IMR-90 (cell line): Measurements from ENCODE around the gene PGA4. TPM values are rescaled to one million over a fixed set of nuclear protein-coding genes. Genes with fewer than 3 reads are reported as not detected.

Experiments
- ATAC-seq: fragments of 200-7000 bp; cut with Tn5 transposase; 2 replicates; pipeline ENCODE4 v1.9.1; 2020; ENCODE audit warnings: low read depth, mild to moderate bottlenecking, moderate library complexity
- BruUV-seq: library from RNA; stranded (reverse); fragments of 400-500 nt; replicated peaks from 2 replicates; lab custom pipeline; 2021; lab: Mats Ljungman, UMichigan
- CTCF ChIA-PET: fragments of 300-600 bp; formaldehyde crosslinking; extraction: SDS; loops from one replicate; lab custom pipeline; 2021; ENCODE audit warnings: antibody characterized with exemption; lab: Yijun Ruan, JAX
- POLR2A ChIA-PET: fragments of 300-600 bp; sonication (Branson Sonifier 250); formaldehyde crosslinking; loops from one replicate; lab custom pipeline; 2022; ENCODE audit warnings: antibody characterized with exemption; ENCODE audit not compliant: unreplicated experiment; lab: Charles Lee
- DNase-seq: peaks from one replicate; pipeline ENCODE4 v3.0.0; 2013
- H2AFZ ChIP-seq: replicated peaks from 2 replicates; pipeline ENCODE3; 2013; ENCODE audit warnings: low read length, mild to moderate bottlenecking; ENCODE audit not compliant: poor library complexity
- H2AK5ac ChIP-seq: 2 replicates; pipeline ENCODE4 v1.6.1; 2013; ENCODE audit warnings: low read depth, low read length, inconsistent platforms
- H2AK9ac ChIP-seq: replicated peaks from 2 replicates; pipeline ENCODE3; 2013; ENCODE audit warnings: mild to moderate bottlenecking, low read depth, low read length, moderate library complexity; ENCODE audit not compliant: poor library complexity
- H2BK120ac ChIP-seq: 2 replicates; pipeline ENCODE4 v1.6.1; 2013; ENCODE audit warnings: low read depth, low read length, inconsistent platforms
- H2BK15ac ChIP-seq: 3 replicates; pipeline ENCODE4 v1.6.1; 2013; ENCODE audit warnings: low read depth, low read length, inconsistent platforms
- H2BK20ac ChIP-seq: 2 replicates; pipeline ENCODE4 v1.6.1; 2013; ENCODE audit warnings: low read depth, mild to moderate bottlenecking, inconsistent platforms, low read length, moderate library complexity
- H2BK5ac ChIP-seq: 2 replicates; pipeline ENCODE4 v1.6.1; 2013; ENCODE audit warnings: mild to moderate bottlenecking, low read depth, low read length, inconsistent platforms; ENCODE audit not compliant: poor library complexity, severe bottlenecking
- H3K14ac ChIP-seq: replicated peaks from 2 replicates; pipeline ENCODE4 v1.6.1; 2013; ENCODE audit warnings: low read depth, low read length, inconsistent platforms
- H3K18ac ChIP-seq: 2 replicates; pipeline ENCODE4 v1.6.1; 2013; ENCODE audit warnings: low read depth, low read length, control low read depth
- H3K23ac ChIP-seq: 2 replicates; pipeline ENCODE4 v1.6.1; 2013; ENCODE audit warnings: low read depth, low read length, inconsistent platforms
- H3K27ac ChIP-seq: 2 replicates; pipeline ENCODE4 v1.5.1; 2013; ENCODE audit warnings: mild to moderate bottlenecking, control low read depth, low read length; ENCODE audit not compliant: insufficient read depth
- H3K27me3 ChIP-seq: 2 replicates; pipeline ENCODE4 v1.6.1; 2013; ENCODE audit warnings: low read length; ENCODE audit not compliant: control insufficient read depth, insufficient read depth
- H3K36me3 ChIP-seq: 2 replicates; pipeline ENCODE4 v1.6.1; 2013; ENCODE audit warnings: low read length, mixed read lengths; ENCODE audit not compliant: control insufficient read depth, insufficient read depth
- H3K4ac ChIP-seq: 2 replicates; pipeline ENCODE4 v1.6.1; 2013; ENCODE audit warnings: low read depth, low read length, inconsistent platforms
- H3K4me1 ChIP-seq: 2 replicates; pipeline ENCODE4 v1.6.1; 2013; ENCODE audit warnings: low read length, mixed read lengths; ENCODE audit not compliant: control insufficient read depth, insufficient read depth
- H3K4me2 ChIP-seq: 2 replicates; pipeline ENCODE4 v1.6.1; 2013; ENCODE audit warnings: low read depth, mild to moderate bottlenecking, control low read depth, low read length, moderate library complexity
- H3K4me3 ChIP-seq: 2 replicates; pipeline ENCODE4 v1.5.1; 2013; ENCODE audit warnings: low read depth, mild to moderate bottlenecking, control low read depth, low read length, moderate library complexity; ENCODE audit not compliant: insufficient read depth
- H3K56ac ChIP-seq: 2 replicates; pipeline ENCODE4 v1.6.1; 2013; ENCODE audit warnings: low read length, inconsistent platforms; ENCODE audit not compliant: insufficient read depth; ENCODE audit errors: extremely low read depth
- H3K79me1 ChIP-seq, 2 experiments: 2 replicates each; pipeline ENCODE4 v1.6.1; 2013; ENCODE audit warnings: low read length in 2 of 2, inconsistent platforms in 1 of 2, low read depth in 1 of 2
- H3K9ac ChIP-seq: 2 replicates; pipeline ENCODE4 v1.6.1; 2013; ENCODE audit warnings: low read depth, low read length, control low read depth
- H3K9me1 ChIP-seq: 2 replicates; pipeline ENCODE4 v1.6.1; 2013; ENCODE audit warnings: low read length, inconsistent platforms; ENCODE audit not compliant: insufficient read depth
- H3K9me3 ChIP-seq: 2 replicates; pipeline ENCODE4 v1.6.1; 2013; ENCODE audit warnings: low read length; ENCODE audit not compliant: control insufficient read depth, insufficient read depth
- H4K20me1 ChIP-seq: 2 replicates; pipeline ENCODE4 v1.6.1; 2013; ENCODE audit warnings: low read length, inconsistent platforms; ENCODE audit not compliant: insufficient read depth
- H4K5ac ChIP-seq: 2 replicates; pipeline ENCODE4 v1.6.1; 2013; ENCODE audit warnings: mild to moderate bottlenecking, low read depth, low read length, control low read depth
- H4K8ac ChIP-seq, 2 experiments: 2 replicates each; pipeline ENCODE4 v1.6.1; 2013; ENCODE audit warnings: low read depth in 2 of 2, low read length in 2 of 2, control low read depth in 1 of 2, inconsistent platforms in 1 of 2
- H4K91ac ChIP-seq: 2 replicates; pipeline ENCODE4 v1.6.1; 2013; ENCODE audit warnings: low read depth, low read length, inconsistent platforms; ENCODE audit not compliant: insufficient read depth
- CEBPB ChIP-seq: IDR thresholded peaks from 2 replicates; pipeline ENCODE4 v1.6.1; 2012; ENCODE audit warnings: low read depth, low read length, improper control_type of control experiment
- CHD1 ChIP-seq: IDR thresholded peaks from 2 replicates; pipeline ENCODE4 v1.6.1; 2012; ENCODE audit warnings: low read depth, low read length, improper control_type of control experiment
- CTCF ChIP-seq: conservative IDR thresholded peaks from 2 replicates; pipeline ENCODE4 v1.5.1; 2012; ENCODE audit warnings: mild to moderate bottlenecking, low read depth, low read length, improper control_type of control experiment
- FOS ChIP-seq: fragments of 150-350 bp; IDR thresholded peaks from 2 replicates; pipeline ENCODE4 v1.6.1; 2016; ENCODE audit warnings: low read depth, low read length
- MAFK ChIP-seq: IDR thresholded peaks from 2 replicates; pipeline ENCODE4 v1.6.1; 2012; ENCODE audit warnings: low read depth, low read length, improper control_type of control experiment
- MXI1 ChIP-seq: IDR thresholded peaks from 2 replicates; pipeline ENCODE4 v1.6.1; 2012; ENCODE audit warnings: low read depth, mild to moderate bottlenecking, low read length, moderate library complexity, borderline replicate concordance
- NFE2L2 ChIP-seq: fragments of 150-350 bp; IDR thresholded peaks from 2 replicates; pipeline ENCODE4 v1.6.1; 2016; ENCODE audit warnings: low read depth, mild to moderate bottlenecking, low read length
- RAD21 ChIP-seq: IDR thresholded peaks from 2 replicates; pipeline ENCODE4 v1.6.1; 2012; ENCODE audit warnings: low read length, improper control_type of control experiment
- WGBS, 2 experiments: methylation state at CpG; one replicate each; pipeline versions ENCODE4 v1.1.5 to v1.1.7; 2013; ENCODE audit warnings: missing lambda C conversion rate in 2 of 2; ENCODE audit not compliant: insufficient read length in 1 of 2; ENCODE audit errors: extremely low coverage in 2 of 2; 5-methylcytosine and 5-hydroxymethylcytosine counted together
- dilution Hi-C: fragments of 300-500 bp; cut with HindIII; formaldehyde crosslinking; loops from one replicate; pipeline ENCODE4 v1.14.3; 2018; ENCODE audit warnings: low sequenced_read_pairs; ENCODE audit not compliant: unreplicated experiment
- in situ Hi-C: fragments of 300-500 bp; cut with MboI; formaldehyde crosslinking; loops from 3 replicates; pipeline ENCODE4 v1.14.3; 2019; ENCODE audit warnings: low sequenced_read_pairs, inconsistent platforms, mixed read lengths
- intact Hi-C: fragments of 100-400 bp; cut with micrococcal nuclease; formaldehyde crosslinking; loops from 2 replicates; pipeline ENCODE4 v1.10.0; 2022
- polyA plus RNA-seq, 3 experiments: library from polyadenylated mRNA; depleted of rRNA; stranded (reverse); fragments of >200 nt; gene quantifications; 2 replicates each; pipeline ENCODE4 v1.2.3, GENCODE V29; 2012; ENCODE audit warnings: low replicate concordance in 1 of 3
- total RNA-seq: library from RNA; depleted of rRNA; stranded (reverse); fragments of >200 nt; gene quantifications from 2 replicates; pipeline ENCODE4 v1.2.3, GENCODE V29; 2012
- TF ChIP-seq, protein P1 (sequence below): fragments of 150-350 bp; IDR thresholded peaks from 2 replicates; pipeline ENCODE4 v1.6.1; 2017; ENCODE audit warnings: mild to moderate bottlenecking, antibody characterized with exemption, low read length, low read depth

PGA4 gene
- total and polyA plus RNA-seq, 2 of the 4 experiments (the other 2 are of a cell fraction), result not detected

DNA sequence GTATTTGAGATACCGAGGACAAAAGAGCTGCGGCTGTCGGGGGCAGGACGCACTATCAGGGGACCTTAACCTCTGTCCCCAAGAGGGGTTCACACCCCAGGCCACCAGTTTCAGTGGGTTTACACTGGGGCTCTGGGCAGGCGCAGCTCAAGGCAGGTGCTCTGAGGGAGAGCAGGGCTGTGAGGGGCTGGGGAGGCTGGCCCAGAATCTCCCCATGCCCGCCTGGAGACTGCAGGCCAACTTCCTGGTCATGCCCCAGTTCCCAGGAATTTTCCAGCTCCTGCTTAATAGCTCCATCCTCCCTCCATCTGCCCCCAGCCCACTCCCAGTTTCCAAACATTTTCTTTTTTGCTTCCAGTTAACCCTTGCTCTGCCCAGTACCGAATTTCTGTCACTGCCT, 26.4 kb upstream of the PGA4 start:
- H3K4me2 ChIP-seq, result no peak overlapping the region
- no peak overlapping the region for H3K56ac ChIP-seq
- H3K4ac ChIP-seq, result no peak overlapping the region
- TF ChIP-seq CHD1, result no peak
- no peak for TF ChIP-seq MXI1
- no peak for TF ChIP-seq MAFK
- no peak for TF ChIP-seq CEBPB
- TF ChIP-seq, protein P1, sequence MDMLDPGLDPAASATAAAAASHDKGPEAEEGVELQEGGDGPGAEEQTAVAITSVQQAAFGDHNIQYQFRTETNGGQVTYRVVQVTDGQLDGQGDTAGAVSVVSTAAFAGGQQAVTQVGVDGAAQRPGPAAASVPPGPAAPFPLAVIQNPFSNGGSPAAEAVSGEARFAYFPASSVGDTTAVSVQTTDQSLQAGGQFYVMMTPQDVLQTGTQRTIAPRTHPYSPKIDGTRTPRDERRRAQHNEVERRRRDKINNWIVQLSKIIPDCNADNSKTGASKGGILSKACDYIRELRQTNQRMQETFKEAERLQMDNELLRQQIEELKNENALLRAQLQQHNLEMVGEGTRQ, result no peak
- TF ChIP-seq FOS, result no peak
- TF ChIP-seq RAD21, result no peak
- no peak for TF ChIP-seq CTCF
- TF ChIP-seq NFE2L2, result no peak
- no peak overlapping the region for H4K8ac ChIP-seq
- H4K5ac ChIP-seq, result no peak overlapping the region
- no peaks in the 10 kb centered on the region for H3K36me3 ChIP-seq
- no peaks in the 10 kb centered on the region for H3K79me1 ChIP-seq
- no peaks in the 10 kb centered on the region for H3K9me1 ChIP-seq
- in situ Hi-C loops, result no loop called here
- H2AK5ac ChIP-seq, result no peak overlapping the region
- H3K9ac ChIP-seq, result no peak overlapping the region
- H2BK5ac ChIP-seq, result no peak overlapping the region
- H4K91ac ChIP-seq, result no peak overlapping the region
- no CpG with 5 or more reads among the region's 7 CpGs for WGBS, 2 experiments
- peaks cover 9% of the 10 kb centered on the region for H3K9me3 ChIP-seq
- no peak overlapping the region for H2BK15ac ChIP-seq
- H3K18ac ChIP-seq, result no peak overlapping the region
- intact Hi-C loops, result no loop called here
- ATAC-seq (no peak), DNase-seq (no peak)
- H2BK120ac ChIP-seq, result no peak overlapping the region
- H3K4me3 ChIP-seq, result no peak overlapping the region
- no peak overlapping the region for H3K23ac ChIP-seq
- POLR2A ChIA-PET, result no interaction called here
- dilution Hi-C loops, result no loop called here
- no peak overlapping the region for H3K14ac ChIP-seq
- no peak overlapping the region for H3K27ac ChIP-seq
- no peaks in the 10 kb centered on the region for H4K20me1 ChIP-seq
- no peak overlapping the region for H2BK20ac ChIP-seq
- H2AK9ac ChIP-seq, result no peak overlapping the region
- H3K27me3 ChIP-seq, result peaks cover 25% of the 10 kb centered on the region
- CTCF ChIA-PET, result interaction anchor here (0.5 kb wide), 1 partner anchor 196 kb away, joined by 3 read pairs; no protein-coding TSS in a partner anchor
- no TSS peak for BruUV-seq
- H2AFZ ChIP-seq, result no peak overlapping the region
- no peaks in the 10 kb centered on the region for H3K4me1 ChIP-seq
